22Rv1 (cell line): ENCODE results near the gene SFXN2.

Experiments used
- ZFX ChIP-seq: fragments of 450-650 bp; IDR thresholded peaks from 2 replicates; pipeline ENCODE4 v1.6.1; 2017; ENCODE audit warnings: antibody characterized with exemption, borderline replicate concordance
- TF ChIP-seq, protein P1 (sequence below): fragments of 450-650 bp; IDR thresholded peaks from 2 replicates; pipeline ENCODE4 v1.5.1; 2017; ENCODE audit warnings: mild to moderate bottlenecking

DNA sequence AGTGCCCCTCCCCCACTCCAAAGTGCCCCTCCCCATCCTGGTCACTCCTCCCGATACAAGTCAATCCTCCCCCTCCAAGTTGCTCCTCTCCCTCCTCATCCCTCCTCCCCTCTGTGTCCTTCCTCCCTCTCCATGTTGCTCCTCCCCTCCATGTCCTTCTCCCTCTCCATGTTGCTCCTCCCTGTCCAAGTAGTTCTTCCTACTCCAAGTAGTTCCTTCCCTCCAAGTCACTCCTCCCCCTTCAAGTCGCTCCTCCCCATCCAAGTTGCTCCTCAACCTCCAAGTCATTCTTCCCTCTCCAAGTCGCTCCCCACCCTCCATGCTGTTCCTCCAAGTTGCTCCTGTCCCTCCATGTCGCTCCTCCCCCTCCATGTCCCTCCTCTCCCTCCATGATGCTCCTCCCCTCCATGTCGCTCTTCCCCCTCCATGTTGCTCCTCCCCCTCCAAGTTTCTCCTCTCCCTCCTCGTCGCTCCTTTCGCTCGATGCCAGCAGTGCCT is 20.7 kb downstream of the SFXN2 start:
- TF ChIP-seq, protein P1, sequence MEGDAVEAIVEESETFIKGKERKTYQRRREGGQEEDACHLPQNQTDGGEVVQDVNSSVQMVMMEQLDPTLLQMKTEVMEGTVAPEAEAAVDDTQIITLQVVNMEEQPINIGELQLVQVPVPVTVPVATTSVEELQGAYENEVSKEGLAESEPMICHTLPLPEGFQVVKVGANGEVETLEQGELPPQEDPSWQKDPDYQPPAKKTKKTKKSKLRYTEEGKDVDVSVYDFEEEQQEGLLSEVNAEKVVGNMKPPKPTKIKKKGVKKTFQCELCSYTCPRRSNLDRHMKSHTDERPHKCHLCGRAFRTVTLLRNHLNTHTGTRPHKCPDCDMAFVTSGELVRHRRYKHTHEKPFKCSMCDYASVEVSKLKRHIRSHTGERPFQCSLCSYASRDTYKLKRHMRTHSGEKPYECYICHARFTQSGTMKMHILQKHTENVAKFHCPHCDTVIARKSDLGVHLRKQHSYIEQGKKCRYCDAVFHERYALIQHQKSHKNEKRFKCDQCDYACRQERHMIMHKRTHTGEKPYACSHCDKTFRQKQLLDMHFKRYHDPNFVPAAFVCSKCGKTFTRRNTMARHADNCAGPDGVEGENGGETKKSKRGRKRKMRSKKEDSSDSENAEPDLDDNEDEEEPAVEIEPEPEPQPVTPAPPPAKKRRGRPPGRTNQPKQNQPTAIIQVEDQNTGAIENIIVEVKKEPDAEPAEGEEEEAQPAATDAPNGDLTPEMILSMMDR, result no peak
- TF ChIP-seq ZFX, result no peak
